Activated CD8-positive, alpha-beta memory T cell treated with anti-CD3 and anti-CD28 coated beads, Interleukin-2, amount 50 U/mL, for 1 hour (primary cell): ENCODE results near the gene TMED7.

Experiments
- DNase-seq: peaks from one replicate; pipeline ENCODE4 v3.0.0-alpha.2; 2020; ENCODE audit errors: extremely low read depth

The TMED7 gene

GRCh38 chr5:115627295-115627865 lies 1.5 kb upstream of the TMED7 start:
- DNase-seq, result no peak

- DNase-seq, result no peak
Measured at GRCh38 chr5:115626445-115626823, 598 bp upstream of the TMED7 start.

GRCh38 chr5:115624994-115625393 lies 842 bp downstream of the TMED7 start:
- no peak for DNase-seq

GRCh38 chr5:115623658-115624057 lies 2.2 kb downstream of the TMED7 start:
- no peak for DNase-seq

- DNase-seq, result no peak
Measured at GRCh38 chr5:115621365-115621900, 4.4 kb downstream of the TMED7 start.

GRCh38 chr5:115616892-115617291 lies 8.9 kb downstream of the TMED7 start:
- no peak for DNase-seq

GRCh38 chr5:115616472-115616871 lies 9.4 kb downstream of the TMED7 start:
- no peak for DNase-seq

- DNase-seq, result no peak
Measured at GRCh38 chr5:115611873-115612272, 14.0 kb downstream of the TMED7 start.

GRCh38 chr5:115607935-115608334 lies 17.9 kb downstream of the TMED7 start:
- DNase-seq, result no peak

GRCh38 chr5:115605436-115605835 lies 20.4 kb downstream of the TMED7 start:
- DNase-seq, result no peak

GRCh38 chr5:115602591-115603125 lies 23.2 kb downstream of the TMED7 start:
- DNase-seq, result no peak

GRCh38 chr5:115601701-115602590 lies 23.9 kb downstream of the TMED7 start, which contains the start of gene TICAM2:
Gene TICAM2, minus strand, starts transcription at chr5:115602479. Its CDS starts 21,223 bp downstream, at chr5:115581256.
- no peak for DNase-seq

GRCh38 chr5:115600766-115601165 lies 25.1 kb downstream of the TMED7 start:
- DNase-seq, result no peak

GRCh38 chr5:115599924-115600323 lies 25.9 kb downstream of the TMED7 start:
- no peak for DNase-seq

GRCh38 chr5:115599502-115599901 lies 26.3 kb downstream of the TMED7 start:
- DNase-seq, result no peak

GRCh38 chr5:115594128-115595047 lies 31.4 kb downstream of the TMED7 start:
- DNase-seq, result no peak

- DNase-seq, result no peak
Measured at GRCh38 chr5:115589043-115589442, 36.8 kb downstream of the TMED7 start.

- DNase-seq, result no peak
Measured at GRCh38 chr5:115588640-115589039, 37.2 kb downstream of the TMED7 start.

GRCh38 chr5:115586525-115587146 lies 39.2 kb downstream of the TMED7 start:
- no peak for DNase-seq

GRCh38 chr5:115585265-115585664 lies 40.6 kb downstream of the TMED7 start:
- no peak for DNase-seq

- DNase-seq, result no peak
Measured at GRCh38 chr5:115584501-115584900, 41.3 kb downstream of the TMED7 start.
